BE2C (cell line): ENCODE data around the gene XKR8. TPM values are rescaled to one million over a fixed set of nuclear protein-coding genes. Genes with fewer than 3 reads are reported as not detected.

Source experiments
- DNase-seq: peaks from one replicate; pipeline ENCODE4 v3.0.0-alpha.2; 2020
- H3K27me3 ChIP-seq: fragments of 250-450 bp; sonication (Bioruptor Pico); 2 replicates; pipeline ENCODE4 v1.5.1; 2020; ENCODE audit warnings: mild to moderate bottlenecking
- H3K36me3 ChIP-seq: fragments of 250-450 bp; sonication (Bioruptor Pico); 2 replicates; pipeline ENCODE4 v1.5.1; 2020; ENCODE audit warnings: mild to moderate bottlenecking
- H3K4me1 ChIP-seq: fragments of 250-450 bp; sonication (Bioruptor Pico); 2 replicates; pipeline ENCODE4 v1.5.1; 2020
- H3K4me3 ChIP-seq: 2 replicates; pipeline ENCODE4 v1.5.1; 2011; ENCODE audit warnings: low read depth, low read length
- H3K9me3 ChIP-seq: fragments of 250-450 bp; sonication (Bioruptor Pico); 2 replicates; pipeline ENCODE4 v1.5.1; 2020
- polyA plus RNA-seq: library from polyadenylated mRNA; unstranded; fragments of >200 nt; gene quantifications from one replicate; pipeline ENCODE4 v1.2.1, GENCODE V29; 2012; ENCODE audit warnings: low read depth, missing spikeins; ENCODE audit not compliant: insufficient read length, insufficient read depth
- TF ChIP-seq, protein P1 (sequence below): IDR thresholded peaks from 2 replicates; pipeline ENCODE4 v1.5.1; 2012; ENCODE audit warnings: mild to moderate bottlenecking, low read depth, low read length

XKR8 gene, protein sequence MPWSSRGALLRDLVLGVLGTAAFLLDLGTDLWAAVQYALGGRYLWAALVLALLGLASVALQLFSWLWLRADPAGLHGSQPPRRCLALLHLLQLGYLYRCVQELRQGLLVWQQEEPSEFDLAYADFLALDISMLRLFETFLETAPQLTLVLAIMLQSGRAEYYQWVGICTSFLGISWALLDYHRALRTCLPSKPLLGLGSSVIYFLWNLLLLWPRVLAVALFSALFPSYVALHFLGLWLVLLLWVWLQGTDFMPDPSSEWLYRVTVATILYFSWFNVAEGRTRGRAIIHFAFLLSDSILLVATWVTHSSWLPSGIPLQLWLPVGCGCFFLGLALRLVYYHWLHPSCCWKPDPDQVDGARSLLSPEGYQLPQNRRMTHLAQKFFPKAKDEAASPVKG
- polyA plus RNA-seq, result not detected

DNA sequence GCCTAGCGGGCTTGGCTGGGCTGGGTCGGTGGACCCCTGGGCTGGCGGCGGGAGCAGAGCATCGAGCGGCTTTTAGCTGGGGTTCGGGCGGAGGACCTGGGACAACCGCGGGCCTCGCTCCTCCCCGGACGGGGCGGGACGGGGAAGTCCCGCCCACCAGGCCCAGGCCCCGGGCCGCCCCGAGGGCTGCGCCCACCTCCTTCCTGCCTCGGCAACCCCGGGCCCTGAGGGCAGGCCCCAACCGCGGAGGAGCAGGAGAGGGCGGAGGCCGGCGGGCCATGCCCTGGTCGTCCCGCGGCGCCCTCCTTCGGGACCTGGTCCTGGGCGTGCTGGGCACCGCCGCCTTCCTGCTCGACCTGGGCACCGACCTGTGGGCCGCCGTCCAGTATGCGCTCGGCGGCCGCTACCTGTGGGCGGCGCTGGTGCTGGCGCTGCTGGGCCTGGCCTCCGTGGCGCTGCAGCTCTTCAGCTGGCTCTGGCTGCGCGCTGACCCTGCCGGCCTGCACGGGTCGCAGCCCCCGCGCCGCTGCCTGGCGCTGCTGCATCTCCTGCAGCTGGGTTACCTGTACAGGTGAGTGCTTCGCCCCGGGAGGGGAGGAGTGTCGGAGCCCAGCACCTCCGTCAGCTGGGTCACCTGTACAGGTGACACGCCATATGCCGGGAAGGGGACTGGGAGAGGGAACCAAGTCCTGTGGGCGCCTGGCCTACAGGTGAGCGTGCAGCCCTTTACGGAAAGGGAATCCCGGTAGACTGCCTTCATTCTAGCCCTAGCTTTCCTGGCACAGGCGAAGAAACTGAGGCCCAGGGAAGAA, at the start of gene XKR8:
Gene XKR8 (plus strand): TSS at position 182 of the 812 bp plus-strand sequence. CDS start 97 bp downstream, at position 279.
- Histone ChIP-seq H3K4me3 (no peak within 1 kb of the TSS), H3K9me3 (no peaks in the 10 kb centered on the region), H3K4me1 (no peaks in the 10 kb centered on the region), H3K27me3 (no peaks in the 10 kb centered on the region), H3K36me3 (no peaks in the 10 kb centered on the region)
- TF ChIP-seq, protein P1, sequence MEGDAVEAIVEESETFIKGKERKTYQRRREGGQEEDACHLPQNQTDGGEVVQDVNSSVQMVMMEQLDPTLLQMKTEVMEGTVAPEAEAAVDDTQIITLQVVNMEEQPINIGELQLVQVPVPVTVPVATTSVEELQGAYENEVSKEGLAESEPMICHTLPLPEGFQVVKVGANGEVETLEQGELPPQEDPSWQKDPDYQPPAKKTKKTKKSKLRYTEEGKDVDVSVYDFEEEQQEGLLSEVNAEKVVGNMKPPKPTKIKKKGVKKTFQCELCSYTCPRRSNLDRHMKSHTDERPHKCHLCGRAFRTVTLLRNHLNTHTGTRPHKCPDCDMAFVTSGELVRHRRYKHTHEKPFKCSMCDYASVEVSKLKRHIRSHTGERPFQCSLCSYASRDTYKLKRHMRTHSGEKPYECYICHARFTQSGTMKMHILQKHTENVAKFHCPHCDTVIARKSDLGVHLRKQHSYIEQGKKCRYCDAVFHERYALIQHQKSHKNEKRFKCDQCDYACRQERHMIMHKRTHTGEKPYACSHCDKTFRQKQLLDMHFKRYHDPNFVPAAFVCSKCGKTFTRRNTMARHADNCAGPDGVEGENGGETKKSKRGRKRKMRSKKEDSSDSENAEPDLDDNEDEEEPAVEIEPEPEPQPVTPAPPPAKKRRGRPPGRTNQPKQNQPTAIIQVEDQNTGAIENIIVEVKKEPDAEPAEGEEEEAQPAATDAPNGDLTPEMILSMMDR, result no peak
- no peak for DNase-seq

DNA sequence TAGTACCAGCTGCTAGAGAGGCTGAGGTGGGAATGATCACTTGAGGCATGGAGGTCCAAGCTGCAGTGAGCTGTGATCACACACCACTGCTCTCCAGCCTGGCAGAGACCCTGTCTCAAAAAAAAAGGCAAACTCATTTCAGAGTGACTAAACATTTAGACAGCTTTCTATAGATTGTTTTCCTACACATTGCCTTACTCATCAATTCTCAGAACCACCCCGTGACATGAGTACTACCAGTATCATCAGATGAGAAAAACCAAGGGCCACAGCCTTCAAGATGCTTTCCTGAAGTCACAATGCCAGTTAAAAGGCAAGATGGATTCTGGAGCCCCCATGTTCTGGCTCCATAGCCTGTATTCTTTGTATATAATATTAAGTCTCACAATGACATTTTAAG, 47.3 kb upstream of the XKR8 start:
- TF ChIP-seq, protein P1, result no peak

DNA sequence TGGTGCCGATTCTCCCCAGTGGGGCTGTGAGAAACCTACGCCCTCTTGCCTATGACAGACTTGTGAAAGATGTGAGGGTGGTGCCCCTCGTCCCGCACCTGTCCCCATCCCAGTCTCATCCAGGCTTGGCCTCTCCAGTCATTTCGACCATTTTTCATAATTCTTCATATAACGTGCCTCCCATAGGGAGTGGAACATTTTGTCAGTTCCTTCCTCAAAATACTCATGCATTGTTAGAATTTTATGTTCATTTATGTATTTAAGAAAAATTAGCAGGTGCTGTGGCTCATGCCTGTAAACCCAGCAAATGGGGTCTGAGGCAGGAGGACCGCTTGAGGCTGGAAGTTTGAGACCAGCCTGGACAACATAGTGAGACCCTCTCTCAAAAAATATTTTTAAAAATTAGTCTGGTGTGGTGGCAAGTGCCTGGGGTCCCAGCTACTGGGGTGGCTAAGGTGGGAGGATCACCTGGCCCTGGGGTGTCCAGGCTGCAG, 44.6 kb upstream of the XKR8 start:
- DNase-seq, result no peak
- H3K27me3 ChIP-seq, result no peaks in the 10 kb centered on the region
- H3K36me3 ChIP-seq, result no peaks in the 10 kb centered on the region
- peaks cover 5% of the 10 kb centered on the region for H3K9me3 ChIP-seq
- H3K4me3 ChIP-seq, result no peak overlapping the region
- H3K4me1 ChIP-seq, result no peaks in the 10 kb centered on the region
- TF ChIP-seq, protein P1, result no peak

More for the DNA sequence above, 47.3 kb upstream of the XKR8 start:
- Histone ChIP-seq H3K27me3 (no peaks in the 10 kb centered on the region), H3K9me3 (peaks cover 5% of the 10 kb centered on the region), H3K36me3 (peaks cover 3% of the 10 kb centered on the region), H3K4me3 (no peak overlapping the region), H3K4me1 (no peaks in the 10 kb centered on the region)
- no peak for DNase-seq

DNA sequence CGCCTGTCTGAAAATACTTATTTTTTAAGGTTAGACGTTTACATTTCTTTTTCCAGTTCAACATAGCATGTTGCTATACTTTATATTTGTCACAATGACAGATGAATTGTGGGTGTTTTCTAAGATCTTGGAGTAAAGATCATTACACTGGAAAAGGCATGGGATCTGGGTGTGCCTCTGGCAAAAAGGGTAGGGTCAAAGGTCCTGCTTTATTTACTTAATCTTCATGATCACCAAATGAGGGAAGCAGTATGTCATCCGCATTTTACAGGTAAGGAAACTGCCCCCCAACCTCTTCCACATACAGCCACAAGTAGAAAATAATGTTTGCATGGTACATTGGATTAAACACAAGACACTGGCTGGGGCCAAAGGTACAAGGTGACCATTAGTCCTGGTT, 37.5 kb upstream of the XKR8 start:
- Histone ChIP-seq H3K4me1 (no peaks in the 10 kb centered on the region), H3K27me3 (no peaks in the 10 kb centered on the region), H3K36me3 (no peaks in the 10 kb centered on the region), H3K9me3 (no peaks in the 10 kb centered on the region), H3K4me3 (no peak overlapping the region)
- DNase-seq, result no peak
- TF ChIP-seq, protein P1, result no peak

DNA sequence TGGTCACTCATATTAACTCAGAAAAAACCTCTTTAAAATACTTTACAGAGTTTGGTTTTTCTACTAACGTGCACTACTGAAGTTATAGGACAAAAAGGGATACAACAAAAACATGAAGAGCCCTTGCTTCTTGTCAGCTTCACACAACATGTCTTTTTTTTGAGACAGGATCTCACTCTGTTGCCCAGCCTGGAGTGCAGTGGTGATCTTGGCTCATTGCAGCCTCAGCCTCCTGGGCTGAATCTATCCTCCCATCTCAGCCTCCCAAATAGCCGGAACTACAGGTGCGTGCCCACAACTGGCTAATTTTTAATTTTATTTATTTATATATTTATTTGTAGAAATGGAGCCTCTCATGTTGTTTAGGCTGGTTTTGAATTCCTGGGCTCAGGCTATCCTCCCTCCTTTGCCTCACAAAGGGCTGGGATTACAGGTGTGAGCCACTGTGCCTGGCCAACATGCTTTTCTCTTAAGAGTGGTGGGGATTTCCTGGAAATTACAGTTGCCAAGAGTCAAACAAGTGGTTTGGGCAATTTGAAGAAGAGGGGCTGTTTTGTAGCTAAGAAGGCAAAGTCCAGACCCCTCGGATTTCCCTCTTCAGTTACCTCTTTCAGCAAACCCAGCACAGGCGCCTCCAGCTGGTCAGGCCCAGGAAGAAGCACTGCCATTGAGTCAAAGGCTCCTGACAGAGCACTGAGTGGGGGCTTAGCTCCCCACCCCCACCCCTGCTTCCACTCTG, 31.4 kb upstream of the XKR8 start:
- no peak overlapping the region for H3K4me3 ChIP-seq
- TF ChIP-seq, protein P1, result no peak
- H3K4me1 ChIP-seq, result no peaks in the 10 kb centered on the region
- DNase-seq, result no peak
- no peaks in the 10 kb centered on the region for H3K9me3 ChIP-seq
- H3K36me3 ChIP-seq, result no peaks in the 10 kb centered on the region
- H3K27me3 ChIP-seq, result no peaks in the 10 kb centered on the region
